ENCODE data around the gene FAAP100. TPM values are rescaled to one million over a fixed set of nuclear protein-coding genes. Genes with fewer than 3 reads are reported as not detected.

FAAP100 gene
- total and polyA plus RNA-seq, 2 experiments from 2014 or later, result 18.3 to 34.4 TPM

GRCh38 chr17:81519284-81520020 lies 32.7 kb downstream of the FAAP100 start:
- DNase-seq (ENCODE audit: low spot score), result peak; percentile 93
- Histone ChIP-seq H2AFZ (no peak overlapping the region), H3K4me1 (ENCODE audit: insufficient read depth) (peaks cover 51% of the 10 kb centered on the region), H3K27me3 (peaks cover 4% of the 10 kb centered on the region), H3K9me3 (ENCODE audit: low read depth) (no peaks in the 10 kb centered on the region), H3K36me3 (replicated peaks; ENCODE audit: insufficient read depth, low read depth) (no peaks in the 10 kb centered on the region), H3K4me3 (peak overlapping the region; percentile 49), H4K20me1 (ENCODE audit: insufficient read depth, poor library complexity, severe bottlenecking) (peaks cover 16% of the 10 kb centered on the region), H3K27ac (peak overlapping the region; percentile 94), H3K9me2 (replicated peaks; ENCODE audit: insufficient read depth) (no peaks in the 10 kb centered on the region), H3K4me2 (peak overlapping the region; percentile 100), H3K79me2 (peaks cover 28% of the 10 kb centered on the region)
- TF ChIP-seq, protein P1, sequence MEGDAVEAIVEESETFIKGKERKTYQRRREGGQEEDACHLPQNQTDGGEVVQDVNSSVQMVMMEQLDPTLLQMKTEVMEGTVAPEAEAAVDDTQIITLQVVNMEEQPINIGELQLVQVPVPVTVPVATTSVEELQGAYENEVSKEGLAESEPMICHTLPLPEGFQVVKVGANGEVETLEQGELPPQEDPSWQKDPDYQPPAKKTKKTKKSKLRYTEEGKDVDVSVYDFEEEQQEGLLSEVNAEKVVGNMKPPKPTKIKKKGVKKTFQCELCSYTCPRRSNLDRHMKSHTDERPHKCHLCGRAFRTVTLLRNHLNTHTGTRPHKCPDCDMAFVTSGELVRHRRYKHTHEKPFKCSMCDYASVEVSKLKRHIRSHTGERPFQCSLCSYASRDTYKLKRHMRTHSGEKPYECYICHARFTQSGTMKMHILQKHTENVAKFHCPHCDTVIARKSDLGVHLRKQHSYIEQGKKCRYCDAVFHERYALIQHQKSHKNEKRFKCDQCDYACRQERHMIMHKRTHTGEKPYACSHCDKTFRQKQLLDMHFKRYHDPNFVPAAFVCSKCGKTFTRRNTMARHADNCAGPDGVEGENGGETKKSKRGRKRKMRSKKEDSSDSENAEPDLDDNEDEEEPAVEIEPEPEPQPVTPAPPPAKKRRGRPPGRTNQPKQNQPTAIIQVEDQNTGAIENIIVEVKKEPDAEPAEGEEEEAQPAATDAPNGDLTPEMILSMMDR (IDR thresholded peaks at IDR 0.05; ENCODE audit: poor library complexity), result peak; percentile 45
- TF ChIP-seq EZH2 (IDR thresholded peaks at IDR 0.05; ENCODE audit: borderline replicate concordance), result no peak
- WGBS (ENCODE audit: low lambda C conversion rate, missing lambda C conversion rate), result 5% methylated on average over 45 of the region's 61 CpGs

DNA sequence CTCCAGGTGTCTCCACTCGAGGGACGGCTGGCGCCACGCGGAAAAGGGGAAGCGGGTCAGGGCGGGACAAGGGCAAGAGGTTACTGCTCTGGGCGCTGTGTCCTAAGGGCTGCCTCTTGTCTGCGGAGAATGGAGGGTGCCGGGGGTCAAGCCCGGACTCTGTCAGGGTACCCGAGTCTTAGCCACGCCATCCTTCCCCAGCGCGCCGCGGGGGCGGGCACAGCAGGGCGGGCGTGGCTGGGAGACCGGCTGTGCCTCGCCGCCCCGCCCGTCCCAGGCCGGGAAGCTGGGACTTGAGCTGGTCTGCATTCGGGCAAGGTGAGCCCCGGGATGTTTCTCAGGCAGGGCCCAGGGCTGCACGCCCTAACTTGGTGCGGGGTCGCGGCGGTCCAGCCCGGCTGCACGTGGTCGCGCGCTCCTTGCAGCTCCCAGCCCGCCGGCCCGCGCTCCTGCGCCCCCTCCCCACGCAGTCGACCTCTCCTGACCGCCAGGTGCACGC lies 33.3 kb downstream of the FAAP100 start:
- Histone ChIP-seq H3K9me2 (replicated peaks; ENCODE audit: insufficient read depth) (no peaks in the 10 kb centered on the region), H2AFZ (no peak overlapping the region), H3K4me3 (peak overlapping the region; percentile 49), H3K27me3 (peaks cover 4% of the 10 kb centered on the region), H4K20me1 (ENCODE audit: insufficient read depth, poor library complexity, severe bottlenecking) (peaks cover 16% of the 10 kb centered on the region), H3K9me3 (ENCODE audit: low read depth) (no peaks in the 10 kb centered on the region), H3K27ac (peak overlapping the region; percentile 87), H3K36me3 (replicated peaks; ENCODE audit: insufficient read depth, low read depth) (no peaks in the 10 kb centered on the region), H3K4me2 (peak overlapping the region; percentile 100), H3K4me1 (ENCODE audit: insufficient read depth) (peaks cover 56% of the 10 kb centered on the region), H3K79me2 (peaks cover 33% of the 10 kb centered on the region)
- peak; percentile 81 for DNase-seq (ENCODE audit: low spot score)
- WGBS (ENCODE audit: low lambda C conversion rate, missing lambda C conversion rate), result 5% methylated on average over 24 of the region's 47 CpGs
- TF ChIP-seq EZH2 (IDR thresholded peaks at IDR 0.05; ENCODE audit: borderline replicate concordance), result no peak
- TF ChIP-seq EZH2phosphoT487 (IDR thresholded peaks at IDR 0.05; ENCODE audit: low read depth, severe bottlenecking, unreplicated experiment), result no peak
- TF ChIP-seq, protein P1 (IDR thresholded peaks at IDR 0.05; ENCODE audit: poor library complexity), result no peak

- no peak overlapping the region for H2AFZ ChIP-seq
- H3K27ac ChIP-seq, result peak overlapping the region; percentile 87
These were observed 33.9 kb downstream of the FAAP100 start for GRCh38 chr17:81518113-81518784.

More at GRCh38 chr17:81518113-81518784, 33.9 kb downstream of the FAAP100 start:
- peaks cover 4% of the 10 kb centered on the region for H3K27me3 ChIP-seq
- H3K36me3 ChIP-seq (replicated peaks; ENCODE audit: insufficient read depth, low read depth), result no peaks in the 10 kb centered on the region
- H3K79me2 ChIP-seq, result peaks cover 35% of the 10 kb centered on the region
- 28% methylated on average over 16 of the region's 24 CpGs for WGBS (ENCODE audit: low lambda C conversion rate, missing lambda C conversion rate)
- no peak overlapping the region for H3K4me3 ChIP-seq
- H4K20me1 ChIP-seq (ENCODE audit: insufficient read depth, poor library complexity, severe bottlenecking), result peaks cover 16% of the 10 kb centered on the region
- H3K4me1 ChIP-seq (ENCODE audit: insufficient read depth), result peaks cover 56% of the 10 kb centered on the region
- no peak for DNase-seq (ENCODE audit: low spot score)
- no peaks in the 10 kb centered on the region for H3K9me2 ChIP-seq (replicated peaks; ENCODE audit: insufficient read depth)
- peak overlapping the region; percentile 100 for H3K4me2 ChIP-seq
- no peaks in the 10 kb centered on the region for H3K9me3 ChIP-seq (ENCODE audit: low read depth)
- TF ChIP-seq, protein P1 (IDR thresholded peaks at IDR 0.05; ENCODE audit: poor library complexity), result no peak
- no peak for TF ChIP-seq EZH2 (IDR thresholded peaks at IDR 0.05; ENCODE audit: borderline replicate concordance)
- no peak for TF ChIP-seq EZH2phosphoT487 (IDR thresholded peaks at IDR 0.05; ENCODE audit: low read depth, severe bottlenecking, unreplicated experiment)

All from hepatocyte (in vitro differentiated cells).